Measurements from ENCODE around the gene PSAP. TPM values are rescaled to one million over a fixed set of nuclear protein-coding genes. Genes with fewer than 3 reads are reported as not detected.

The PSAP gene
- total and polyA plus RNA-seq, 4 donors, result 496 to 1,828 (median 1,097) TPM

GRCh38 chr10:71783917-71784678 lies 67.0 kb downstream of the PSAP start:
- 83 to 88% methylated on average over 17 of the region's 17 CpGs for WGBS, 2 donors
- peaks cover 0 to 7% (median 0%) of the 10 kb centered on the region in 5 donors for H3K4me1 ChIP-seq (ENCODE audit: control insufficient read depth in 5 of 5, insufficient read depth in 5 of 5, low read length in 5 of 5)
- TF ChIP-seq CTCF (IDR thresholded peaks at IDR 0.05; ENCODE audit: control extremely low read depth, extremely low read depth), result no peak
- H3K9ac ChIP-seq (ENCODE audit: insufficient read depth in 1 of 2, low read length in 2 of 2), result no peak overlapping the region
- no peaks in the 10 kb centered on the region for H3K36me3 ChIP-seq (ENCODE audit: control insufficient read depth in 4 of 4, insufficient read depth in 4 of 4, low read length in 4 of 4)
- no peak for ATAC-seq (ENCODE audit: insufficient read depth, low FRiP score)
- no peak overlapping the region for H3K27ac ChIP-seq (ENCODE audit: low read depth in 1 of 2, low read length in 1 of 2)
- H3K27me3 ChIP-seq (ENCODE audit: control insufficient read depth in 3 of 3, insufficient read depth in 3 of 3, low read length in 2 of 3), result no peaks in the 10 kb centered on the region
- DNase-seq, result no peak
- H3K4me3 ChIP-seq, result no peak overlapping the region
- H3K9me3 ChIP-seq (ENCODE audit: control insufficient read depth in 4 of 4, insufficient read depth in 3 of 4, low read length in 3 of 4), result no peaks in the 10 kb centered on the region

GRCh38 chr10:71782917-71783490 lies 68.0 kb downstream of the PSAP start:
- WGBS, 2 donors, result 15 to 27% methylated on average over 6 to 7 of the region's 7 CpGs
- peaks cover 0 to 7% (median 0%) of the 10 kb centered on the region in 5 donors for H3K4me1 ChIP-seq (ENCODE audit: control insufficient read depth in 5 of 5, insufficient read depth in 5 of 5, low read length in 5 of 5)
- H3K36me3 ChIP-seq (ENCODE audit: control insufficient read depth in 4 of 4, insufficient read depth in 4 of 4, low read length in 4 of 4), result no peaks in the 10 kb centered on the region
- H3K9ac ChIP-seq (ENCODE audit: insufficient read depth in 1 of 2, low read length in 2 of 2), result no peak overlapping the region
- no peaks in the 10 kb centered on the region for H3K9me3 ChIP-seq (ENCODE audit: control insufficient read depth in 4 of 4, insufficient read depth in 3 of 4, low read length in 3 of 4)
- H3K4me3 ChIP-seq, result no peak overlapping the region
- no peak for TF ChIP-seq CTCF (IDR thresholded peaks at IDR 0.05; ENCODE audit: control extremely low read depth, extremely low read depth)
- no peaks in the 10 kb centered on the region for H3K27me3 ChIP-seq (ENCODE audit: control insufficient read depth in 3 of 3, insufficient read depth in 3 of 3, low read length in 2 of 3)
- DNase-seq (no peak), ATAC-seq (ENCODE audit: insufficient read depth, low FRiP score) (no peak)
- H3K27ac ChIP-seq (ENCODE audit: low read depth in 1 of 2, low read length in 1 of 2), result no peak overlapping the region

GRCh38 chr10:71782221-71782916 lies 68.7 kb downstream of the PSAP start:
- ATAC-seq (ENCODE audit: insufficient read depth, low FRiP score) (no peak), DNase-seq (no peak)
- Histone ChIP-seq H3K4me1 (ENCODE audit: control insufficient read depth in 5 of 5, insufficient read depth in 5 of 5, low read length in 5 of 5) (peaks cover 0 to 7% (median 0%) of the 10 kb centered on the region in 5 donors), H3K36me3 (ENCODE audit: control insufficient read depth in 4 of 4, insufficient read depth in 4 of 4, low read length in 4 of 4) (no peaks in the 10 kb centered on the region), H3K9me3 (ENCODE audit: control insufficient read depth in 4 of 4, insufficient read depth in 3 of 4, low read length in 3 of 4) (no peaks in the 10 kb centered on the region), H3K9ac (ENCODE audit: insufficient read depth in 1 of 2, low read length in 2 of 2) (no peak overlapping the region), H3K27ac (ENCODE audit: low read depth in 1 of 2, low read length in 1 of 2) (no peak overlapping the region), H3K27me3 (ENCODE audit: control insufficient read depth in 3 of 3, insufficient read depth in 3 of 3, low read length in 2 of 3) (no peaks in the 10 kb centered on the region), H3K4me3 (no peak overlapping the region)
- 73 to 80% methylated on average over 6 of the region's 6 CpGs for WGBS, 2 donors
- no peak for TF ChIP-seq CTCF (IDR thresholded peaks at IDR 0.05; ENCODE audit: control extremely low read depth, extremely low read depth)
